Vagina (tissue), 2 donors: Measurements from ENCODE around the gene RIGI. TPM values are rescaled to one million over a fixed set of nuclear protein-coding genes. Genes with fewer than 3 reads are reported as not detected.

Experiments
- DNase-seq, 2 donors: peaks; one replicate each; pipeline ENCODE4 v3.0.0-alpha.2; 2017; ENCODE audit errors: extremely low spot score in 2 of 2
- H3K27ac ChIP-seq: fragments of 200-600 bp; sonication (generic); one replicate; pipeline ENCODE4 v1.5.1; 2019
- H3K27me3 ChIP-seq: fragments of 200-600 bp; sonication (generic); one replicate; pipeline ENCODE4 v1.5.1; 2019
- H3K36me3 ChIP-seq, 2 donors: fragments of 200-600 bp; sonication (generic); one replicate each; pipeline ENCODE4 v1.5.1; 2017 to 2019
- H3K4me1 ChIP-seq: fragments of 200-600 bp; sonication (generic); one replicate; pipeline ENCODE4 v1.5.1; 2019
- H3K4me3 ChIP-seq, 2 donors: fragments of 200-600 bp; sonication (generic); 1 replicate in 1 of 2; 2 replicates in 1 of 2; pipeline ENCODE4 v1.5.1; 2016 to 2019
- H3K9me3 ChIP-seq: fragments of 200-600 bp; sonication (generic); one replicate; pipeline ENCODE4 v1.5.1; 2019
- CTCF ChIP-seq, 3 experiments: fragments of 450-650 bp in 2 of 3; fragments of 200-600 bp in 1 of 3; sonication (generic) in 1 of 3; IDR thresholded peaks; one replicate each; pipeline ENCODE4 v1.5.1; 2017 to 2019; ENCODE audit warnings: antibody characterized with exemption in 3 of 3, mild to moderate bottlenecking in 2 of 3, moderate library complexity in 2 of 3
- POLR2A ChIP-seq, 2 donors: fragments of 450-650 bp; IDR thresholded peaks; one replicate each; pipeline ENCODE4 v1.6.1; 2017; ENCODE audit warnings: antibody characterized with exemption in 2 of 2, mild to moderate bottlenecking in 2 of 2, moderate library complexity in 2 of 2
- POLR2AphosphoS5 ChIP-seq, 2 donors: sonication (generic); formaldehyde crosslinking; IDR thresholded peaks; one replicate each; pipeline ENCODE4 v1.9.0; 2017; ENCODE audit warnings: antibody characterized with exemption in 2 of 2, mild to moderate bottlenecking in 2 of 2, low read depth in 1 of 2; ENCODE audit not compliant: insufficient read depth in 1 of 2
- intact Hi-C: fragments of 100-400 bp; cut with DNase I; formaldehyde crosslinking; loops from one replicate; pipeline ENCODE4 v1.15.1; 2023
- total RNA-seq: library from RNA; depleted of rRNA; stranded (reverse); fragments of >200 nt; gene quantifications from one replicate; pipeline ENCODE4 v1.2.3, GENCODE V29; 2016

The RIGI gene
- total RNA-seq, 1 donor from 2014 or later, result 11.3 TPM

GRCh38 chr9:32497921-32498320 is 28.1 kb downstream of the RIGI start:
- DNase-seq, result no peak
- TF ChIP-seq POLR2AphosphoS5 (IDR thresholded peaks at IDR 0.05; ENCODE audit: insufficient read depth in 1 of 2, low read depth in 1 of 2) (no peak), POLR2A (IDR thresholded peaks at IDR 0.05) (no peak), CTCF (IDR thresholded peaks at IDR 0.05) (no peak)
- intact Hi-C loops, result no loop called here
- Histone ChIP-seq H3K4me3 (no peak overlapping the region), H3K4me1 (no peaks in the 10 kb centered on the region), H3K27ac (no peak overlapping the region), H3K36me3 (peaks cover 0 to 26% of the 10 kb centered on the region in 2 donors), H3K27me3 (no peaks in the 10 kb centered on the region), H3K9me3 (no peaks in the 10 kb centered on the region)

DNA sequence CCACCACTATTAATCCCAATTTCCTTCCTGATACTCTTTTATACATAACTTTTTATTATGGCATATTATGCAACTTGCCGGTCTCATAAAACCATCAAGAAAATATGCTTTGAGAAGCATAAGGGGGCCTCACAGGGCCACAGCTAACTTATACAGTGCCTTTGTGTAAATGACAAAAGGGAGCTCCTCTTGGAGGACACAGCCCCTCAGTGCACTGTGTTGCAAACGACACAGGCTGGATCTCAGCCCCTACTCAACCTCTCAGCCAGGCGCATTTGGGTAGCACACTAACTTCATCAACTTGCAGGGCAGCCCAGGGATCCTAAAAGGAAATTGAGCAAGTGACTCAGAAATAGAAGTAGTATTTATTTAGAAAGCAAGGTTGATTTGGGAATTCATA is 35.4 kb downstream of the RIGI start:
- H3K27me3 ChIP-seq, result no peaks in the 10 kb centered on the region
- DNase-seq, result no peak
- intact Hi-C loops, result no loop called here
- H3K4me3 ChIP-seq, result no peak overlapping the region
- H3K4me1 ChIP-seq, result no peaks in the 10 kb centered on the region
- H3K27ac ChIP-seq, result no peak overlapping the region
- TF ChIP-seq CTCF (IDR thresholded peaks at IDR 0.05) (no peak), POLR2A (IDR thresholded peaks at IDR 0.05) (no peak), POLR2AphosphoS5 (IDR thresholded peaks at IDR 0.05; ENCODE audit: insufficient read depth in 1 of 2, low read depth in 1 of 2) (no peak)
- H3K36me3 ChIP-seq, result peaks cover 0 to 32% of the 10 kb centered on the region in 2 donors
- H3K9me3 ChIP-seq, result no peaks in the 10 kb centered on the region

DNA sequence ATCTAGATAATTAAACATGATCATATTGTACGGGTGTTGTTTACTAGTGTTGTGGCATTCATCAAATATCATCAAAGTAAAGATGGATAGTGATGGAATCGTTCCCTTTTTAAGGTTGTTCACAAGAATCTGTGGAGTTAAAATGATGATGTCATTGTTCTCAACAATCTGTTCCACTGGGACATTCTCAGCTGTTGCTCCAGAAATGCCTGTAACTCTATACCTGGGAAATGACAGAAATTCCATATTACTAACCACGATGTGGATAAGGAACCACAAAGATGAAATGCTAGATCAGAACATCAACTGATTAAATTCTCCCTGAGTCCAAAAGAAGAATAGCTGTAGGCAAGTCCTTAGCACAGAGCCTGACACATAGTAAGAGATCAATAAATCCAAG is 38.0 kb downstream of the RIGI start:
- intact Hi-C loops, result no loop called here
- Histone ChIP-seq H3K36me3 (peaks cover under 1 to 47% of the 10 kb centered on the region in 2 donors), H3K4me1 (no peaks in the 10 kb centered on the region), H3K4me3 (no peak overlapping the region), H3K9me3 (no peaks in the 10 kb centered on the region), H3K27me3 (no peaks in the 10 kb centered on the region), H3K27ac (no peak overlapping the region)
- DNase-seq, result no peak
- TF ChIP-seq POLR2A (IDR thresholded peaks at IDR 0.05) (no peak), CTCF (IDR thresholded peaks at IDR 0.05) (no peak), POLR2AphosphoS5 (IDR thresholded peaks at IDR 0.05; ENCODE audit: insufficient read depth in 1 of 2, low read depth in 1 of 2) (no peak)

GRCh38 chr9:32486839-32487562 is 39.0 kb downstream of the RIGI start:
- Histone ChIP-seq H3K27ac (no peak overlapping the region), H3K9me3 (no peaks in the 10 kb centered on the region), H3K36me3 (peaks cover 5 to 54% of the 10 kb centered on the region in 2 donors), H3K27me3 (no peaks in the 10 kb centered on the region), H3K4me3 (no peak overlapping the region), H3K4me1 (no peaks in the 10 kb centered on the region)
- DNase-seq, result no peak
- intact Hi-C loops, result no loop called here
- TF ChIP-seq POLR2AphosphoS5 (IDR thresholded peaks at IDR 0.05; ENCODE audit: insufficient read depth in 1 of 2, low read depth in 1 of 2) (no peak), POLR2A (IDR thresholded peaks at IDR 0.05) (no peak), CTCF (IDR thresholded peaks at IDR 0.05) (no peak)

GRCh38 chr9:32483343-32483742 is 42.7 kb downstream of the RIGI start:
- Histone ChIP-seq H3K27ac (no peak overlapping the region), H3K4me3 (no peak overlapping the region), H3K4me1 (no peaks in the 10 kb centered on the region), H3K27me3 (no peaks in the 10 kb centered on the region), H3K36me3 (peaks cover 5 to 72% of the 10 kb centered on the region in 2 donors), H3K9me3 (no peaks in the 10 kb centered on the region)
- DNase-seq, result no peak
- no peak for TF ChIP-seq POLR2AphosphoS5 (IDR thresholded peaks at IDR 0.05; ENCODE audit: insufficient read depth in 1 of 2, low read depth in 1 of 2)
- TF ChIP-seq POLR2A (IDR thresholded peaks at IDR 0.05), result no peak
- no peak for TF ChIP-seq CTCF (IDR thresholded peaks at IDR 0.05)
- intact Hi-C loops, result no loop called here
